K562 (cell line): ENCODE data around the gene DGLUCY. TPM values are rescaled to one million over a fixed set of nuclear protein-coding genes. Genes with fewer than 3 reads are reported as not detected.

Experiments used
- ATAC-seq: fragments of 200-7000 bp; cut with Tn5 transposase; 3 replicates; pipeline ENCODE4 v1.9.1; 2020; ENCODE audit warnings: moderate library complexity
- BruUV-seq: library from RNA; stranded (reverse); fragments of 400-500 nt; replicated peaks from 2 replicates; lab custom pipeline; 2021; lab: Mats Ljungman, UMichigan
- CTCF ChIA-PET: fragments of 300-600 bp; formaldehyde crosslinking; extraction: SDS; loops from one replicate; lab custom pipeline; 2021; ENCODE audit warnings: low intra/inter-chr PET ratio; lab: Yijun Ruan, JAX
- POLR2A ChIA-PET: fragments of 300-600, 350-650 bp; sonication (Branson Sonifier 250); formaldehyde crosslinking; extraction: SDS; loops from one replicate; lab custom pipeline; 2021; ENCODE audit warnings: antibody characterized with exemption, inconsistent platforms; lab: Yijun Ruan, JAX
- DNase-seq, 4 experiments: peaks; one replicate each; pipeline versions ENCODE4 v3.0.0 to v3.0.0-alpha.2; 2011 to 2018; ENCODE audit warnings: low spot score in 3 of 4, mixed read lengths in 3 of 4; ENCODE audit errors: extremely low read depth in 1 of 4
- FAIRE-seq: peaks from 2 replicates; lab custom pipeline; 2011; peaks lifted over from hg19 to GRCh38; lab: Jason Lieb, UNC
- H2AFZ ChIP-seq: 2 replicates; pipeline ENCODE4 v1.6.0; 2011; ENCODE audit warnings: low read depth, low read length, control low read depth, inconsistent platforms
- H3K27ac ChIP-seq: fragments of 200-600 bp; 3 replicates; pipeline ENCODE4 v1.8.0; 2011; ENCODE audit warnings: low read depth, mild to moderate bottlenecking, control low read depth, inconsistent platforms, low read length, moderate library complexity, mixed read lengths; ENCODE audit errors: extremely low read depth
- H3K27me3 ChIP-seq, 2 experiments: fragments of 300-600 bp in 1 of 2; 2 replicates in 1 of 2; 3 replicates in 1 of 2; pipeline versions ENCODE4 v1.6.0 to v1.8.0; 2011; ENCODE audit warnings: inconsistent platforms in 2 of 2, low read length in 2 of 2, mild to moderate bottlenecking in 1 of 2, mixed read lengths in 1 of 2, moderate library complexity in 1 of 2; ENCODE audit not compliant: control insufficient read depth in 2 of 2, insufficient read depth in 2 of 2
- H3K36me3 ChIP-seq: fragments of 300-600 bp; 3 replicates; pipeline ENCODE4 v1.8.0; 2011; ENCODE audit warnings: mild to moderate bottlenecking, low read length, inconsistent platforms; ENCODE audit not compliant: control insufficient read depth, insufficient read depth
- H3K4me1 ChIP-seq, 2 experiments: fragments of 200-600 bp in 1 of 2; replicated peaks in 1 of 2; 2 replicates in 1 of 2; 3 replicates in 1 of 2; pipeline versions ENCODE4 v1.5.1 to v1.8.0; 2011; ENCODE audit warnings: inconsistent platforms in 2 of 2, low read length in 2 of 2, mild to moderate bottlenecking in 1 of 2, mixed read lengths in 1 of 2, moderate library complexity in 1 of 2; ENCODE audit not compliant: control insufficient read depth in 2 of 2, insufficient read depth in 2 of 2
- H3K4me2 ChIP-seq: 2 replicates; pipeline ENCODE4 v1.6.1; 2011; ENCODE audit warnings: low read length, control low read depth, inconsistent platforms, mixed read lengths; ENCODE audit not compliant: insufficient read depth
- H3K4me3 ChIP-seq: fragments of 200-600 bp; sonication (generic), shearing (Covaris generic); 2 replicates; pipeline ENCODE4 v1.5.1; 2016; ENCODE audit warnings: control low read depth, inconsistent platforms
- H3K79me2 ChIP-seq: fragments of 200-600 bp; 3 replicates; pipeline ENCODE4 v1.8.0; 2011; ENCODE audit warnings: low read length, inconsistent platforms; ENCODE audit not compliant: control insufficient read depth, insufficient read depth
- H3K9ac ChIP-seq, 2 experiments: 2 replicates each; pipeline versions ENCODE4 v1.6.0 to v1.6.1; 2011; ENCODE audit warnings: low read depth in 2 of 2, low read length in 2 of 2, control low read depth in 1 of 2, inconsistent platforms in 1 of 2, mild to moderate bottlenecking in 1 of 2, mixed read lengths in 1 of 2; ENCODE audit not compliant: insufficient read depth in 1 of 2
- H3K9me1 ChIP-seq: one replicate; pipeline ENCODE4 v1.6.0; 2011; ENCODE audit warnings: inconsistent platforms, mild to moderate bottlenecking, low read length, moderate library complexity; ENCODE audit not compliant: control insufficient read depth, insufficient read depth
- H3K9me3 ChIP-seq: replicated peaks from 2 replicates; pipeline ENCODE4 v1.5.1; 2011; ENCODE audit warnings: low read depth, low read length, inconsistent platforms; ENCODE audit not compliant: control insufficient read depth, insufficient read depth
- H4K20me1 ChIP-seq: replicated peaks from 2 replicates; pipeline ENCODE4 v1.6.1; 2011; ENCODE audit warnings: low read length, inconsistent platforms, mixed read lengths; ENCODE audit not compliant: control insufficient read depth, insufficient read depth
- CBFB ChIP-seq: sonication (generic); formaldehyde crosslinking; IDR thresholded peaks from 2 replicates; pipeline ENCODE4 v1.4.0; 2020; ENCODE audit warnings: mild to moderate bottlenecking, missing genetic modification reagents
- ELK1 ChIP-seq: sonication (generic); formaldehyde crosslinking; IDR thresholded peaks from 2 replicates; pipeline ENCODE4 v1.8.1; 2022; ENCODE audit warnings: missing genetic modification reagents
- HINFP ChIP-seq: fragments of 450-650 bp; conservative IDR thresholded peaks from 2 replicates; pipeline ENCODE4 v1.6.1; 2016; ENCODE audit warnings: missing genetic modification characterization, low read depth, mild to moderate bottlenecking, control low read depth, missing compliant biosample characterization
- KDM4B ChIP-seq, 2 experiments: fragments of 450-650 bp in 1 of 2; sonication (generic) in 1 of 2; IDR thresholded peaks; 2 replicates each; pipeline ENCODE4 v1.6.1; 2016 to 2017; ENCODE audit warnings: borderline replicate concordance in 2 of 2, antibody characterized with exemption in 1 of 2, low read depth in 1 of 2, mild to moderate bottlenecking in 1 of 2
- KLF1 ChIP-seq: fragments of 450-650 bp; IDR thresholded peaks from 2 replicates; pipeline ENCODE4 v1.6.1; 2016; ENCODE audit warnings: missing genetic modification characterization, missing compliant biosample characterization
- NFRKB ChIP-seq: fragments of 450-650 bp; IDR thresholded peaks from 2 replicates; pipeline ENCODE4 v1.6.1; 2016; ENCODE audit warnings: low read depth
- NFXL1 ChIP-seq: fragments of 450-650 bp; formaldehyde crosslinking; IDR thresholded peaks from 2 replicates; pipeline ENCODE4 v1.4.0; 2021; ENCODE audit warnings: mild to moderate bottlenecking
- NR1H2 ChIP-seq: sonication (generic); formaldehyde crosslinking; IDR thresholded peaks from 2 replicates; pipeline ENCODE4 v1.4.0; 2020; ENCODE audit warnings: mild to moderate bottlenecking, missing genetic modification reagents
- PRPF4 ChIP-seq: fragments of 200-400 bp; formaldehyde crosslinking; IDR thresholded peaks from one replicate; pipeline ENCODE4 v1.6.1; 2017; ENCODE audit warnings: low read length, low read depth, mild to moderate bottlenecking; ENCODE audit not compliant: insufficient read depth, poor library complexity, severe bottlenecking
- TCF3 ChIP-seq: sonication (generic); formaldehyde crosslinking; IDR thresholded peaks from 2 replicates; pipeline ENCODE4 v1.4.0; 2020; ENCODE audit warnings: mild to moderate bottlenecking, missing genetic modification reagents
- ZNF740 ChIP-seq, 3 experiments: fragments of 200-800 bp in 1 of 3; sonication (Bioruptor generic) in 1 of 3; sonication (generic) in 1 of 3; formaldehyde crosslinking in 1 of 3; IDR thresholded peaks; 2 replicates each; pipeline versions ENCODE4 v1.6.1 to v1.8.0; 2016 to 2022; ENCODE audit warnings: mild to moderate bottlenecking in 2 of 3, missing compliant biosample characterization in 2 of 3, missing genetic modification characterization in 2 of 3, missing genetic modification reagents in 1 of 3
- ZNF778 ChIP-seq: fragments of 450-650 bp; formaldehyde crosslinking; IDR thresholded peaks from 2 replicates; pipeline ENCODE4 v1.4.0; 2020; ENCODE audit warnings: mild to moderate bottlenecking, moderate library complexity
- WGBS: fragments of 100-300 bp; shearing (Covaris generic); methylation state at CpG from one replicate; pipeline ENCODE4 v1.1.6; 2016; ENCODE audit warnings: low coverage, mixed read lengths; ENCODE audit not compliant: insufficient coverage; ENCODE audit errors: missing lambda C conversion rate; 5-methylcytosine and 5-hydroxymethylcytosine counted together
- in situ Hi-C: fragments of 300-500 bp; cut with MboI; formaldehyde crosslinking; loops from 4 replicates; pipeline ENCODE4 v1.15.0; 2018; ENCODE audit warnings: inconsistent platforms, mixed read lengths
- intact Hi-C: fragments of 100-400 bp; cut with micrococcal nuclease; formaldehyde crosslinking; loops from 2 replicates; pipeline ENCODE4 v1.14.2; 2022
- polyA plus RNA-seq, 8 experiments: library from polyadenylated mRNA; depleted of rRNA in 4 of 8; stranded (reverse) in 5 of 8; unstranded in 3 of 8; fragments of >200 nt; fragmentation: Nextera tagmentation in 2 of 8; fragmentation: Illumina TruSeq in 1 of 8; extraction: Ambion mirVana in 2 of 8; extraction: Trizol in 1 of 8; gene quantifications; 2 replicates each; pipeline versions ENCODE4 v1.2.1 to v1.2.3, GENCODE V29; 2011 to 2014; ENCODE audit warnings: inconsistent platforms in 1 of 8, missing spikeins in 1 of 8
- total RNA-seq, 7 experiments: library from RNA; depleted of rRNA in 6 of 7; stranded (reverse); fragments of >200 nt in 6 of 7; fragmentation: Illumina TruSeq in 2 of 7; extraction: Trizol in 2 of 7; gene quantifications; 2 replicates each; pipeline versions ENCODE4 v1.2.1 to v1.2.3, GENCODE V29; 2011 to 2021; ENCODE audit warnings: low replicate concordance in 1 of 7

Gene DGLUCY
- total and polyA plus RNA-seq, 9 of the 15 experiments (the other 6 are each of a cell fraction or from before 2014, with no cell fraction given) = 9.9 to 28.4 (median 21.0) TPM

- TF ChIP-seq KDM4B (IDR thresholded peaks at IDR 0.05; ENCODE audit: borderline replicate concordance in 2 of 2, low read depth in 1 of 2) (no peak), NR1H2 (CRISPR knock-in tag) (no peak), KLF1 (no peak), PRPF4 (no peak)
These were observed 28.4 kb downstream of the DGLUCY start (continued) for GRCh38 chr14:91142214-91142668.

GRCh38 chr14:91143862-91144261 lies 30.0 kb downstream of the DGLUCY start:
- no peaks in the 10 kb centered on the region for H3K9me3 ChIP-seq
- CTCF ChIA-PET = no interaction called here
- WGBS = 77% methylated on average over 8 of the region's 8 CpGs
- ATAC-seq (no peak), FAIRE-seq (no peak), DNase-seq (no peak)
- H3K27ac ChIP-seq = no peak overlapping the region
- H3K9me1 ChIP-seq = no peaks in the 10 kb centered on the region
- no peaks in the 10 kb centered on the region for H3K79me2 ChIP-seq
- intact Hi-C loops = loop anchor here (10.0 kb wide), 1 partner anchor 239 kb away; no protein-coding TSS in a partner anchor
- H2AFZ ChIP-seq = no peak overlapping the region
- POLR2A ChIA-PET = no interaction called here
- no peak overlapping the region for H3K9ac ChIP-seq
- peaks cover 0 to 17% of the 10 kb centered on the region in 2 experiments; a peak in 3 of 5 replicates for H3K4me1 ChIP-seq
- H3K4me2 ChIP-seq = no peak overlapping the region
- in situ Hi-C loops = no loop called here
- BruUV-seq = no TSS peak
- H3K4me3 ChIP-seq = no peak overlapping the region
- peaks cover 28% of the 10 kb centered on the region; the same call in 2 of the 3 replicates for H3K36me3 ChIP-seq
- H3K27me3 ChIP-seq = no peaks in the 10 kb centered on the region
- no peaks in the 10 kb centered on the region for H4K20me1 ChIP-seq
- no peak for TF ChIP-seq HINFP
- no peak for TF ChIP-seq ZNF778
- no peak for TF ChIP-seq NFXL1
- TF ChIP-seq NFRKB = no peak
- TF ChIP-seq CBFB (CRISPR knock-in tag) = no peak
- TF ChIP-seq ZNF740 (CRISPR knock-in tag; IDR thresholded peaks at IDR 0.05) = no peak
- no peak for TF ChIP-seq ZNF740 (tag; IDR thresholded peaks at IDR 0.05)
- TF ChIP-seq ELK1 (CRISPR knock-in tag) = no peak
- no peak for TF ChIP-seq TCF3 (CRISPR knock-in tag)
